Measurements from ENCODE around the gene TMEM89. TPM values are rescaled to one million over a fixed set of nuclear protein-coding genes. Genes with fewer than 3 reads are reported as not detected.

The TMEM89 gene
- total RNA-seq, 2 donors from 2014 or later, result 0.57 TPM; not detected in 1

- H3K27ac Mint-ChIP-seq, result no peak overlapping the region
- Histone ChIP-seq H3K9ac (ENCODE audit: extremely low read depth, low read length, poor library complexity, severe bottlenecking) (no peak overlapping the region), H3K4me1 (ENCODE audit: control insufficient read depth, insufficient read depth, low read length) (no peaks in the 10 kb centered on the region), H3K9me3 (ENCODE audit: control insufficient read depth, low read length) (no peaks in the 10 kb centered on the region), H3K4me3 (ENCODE audit: low read length) (no peak overlapping the region), H3K27me3 (ENCODE audit: control insufficient read depth, insufficient read depth, low read length, poor library complexity, severe bottlenecking) (peaks cover 15% of the 10 kb centered on the region), H3K27ac (ENCODE audit: low read depth, low read length) (peak overlapping the region; percentile 68), H3K36me3 (ENCODE audit: control insufficient read depth, insufficient read depth, low read length) (peaks cover 45% of the 10 kb centered on the region)
- peaks cover 50% of the 10 kb centered on the region for H3K36me3 Mint-ChIP-seq (ENCODE audit: low read depth)
- peaks cover 13% of the 10 kb centered on the region for H3K4me1 Mint-ChIP-seq
- H3K4me3 Mint-ChIP-seq, result no peak overlapping the region
- no peaks in the 10 kb centered on the region for H3K9me3 Mint-ChIP-seq
- peaks cover 9% of the 10 kb centered on the region for H3K27me3 Mint-ChIP-seq (ENCODE audit: insufficient read depth)
- WGBS, 2 experiments (ENCODE audit: insufficient coverage in 1 of 2, insufficient read length in 1 of 2), result 88 to 90% methylated on average over 5 of the region's 5 CpGs
- no peak for DNase-seq
- TF ChIP-seq, protein P1, sequence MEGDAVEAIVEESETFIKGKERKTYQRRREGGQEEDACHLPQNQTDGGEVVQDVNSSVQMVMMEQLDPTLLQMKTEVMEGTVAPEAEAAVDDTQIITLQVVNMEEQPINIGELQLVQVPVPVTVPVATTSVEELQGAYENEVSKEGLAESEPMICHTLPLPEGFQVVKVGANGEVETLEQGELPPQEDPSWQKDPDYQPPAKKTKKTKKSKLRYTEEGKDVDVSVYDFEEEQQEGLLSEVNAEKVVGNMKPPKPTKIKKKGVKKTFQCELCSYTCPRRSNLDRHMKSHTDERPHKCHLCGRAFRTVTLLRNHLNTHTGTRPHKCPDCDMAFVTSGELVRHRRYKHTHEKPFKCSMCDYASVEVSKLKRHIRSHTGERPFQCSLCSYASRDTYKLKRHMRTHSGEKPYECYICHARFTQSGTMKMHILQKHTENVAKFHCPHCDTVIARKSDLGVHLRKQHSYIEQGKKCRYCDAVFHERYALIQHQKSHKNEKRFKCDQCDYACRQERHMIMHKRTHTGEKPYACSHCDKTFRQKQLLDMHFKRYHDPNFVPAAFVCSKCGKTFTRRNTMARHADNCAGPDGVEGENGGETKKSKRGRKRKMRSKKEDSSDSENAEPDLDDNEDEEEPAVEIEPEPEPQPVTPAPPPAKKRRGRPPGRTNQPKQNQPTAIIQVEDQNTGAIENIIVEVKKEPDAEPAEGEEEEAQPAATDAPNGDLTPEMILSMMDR (conservative IDR thresholded peaks at IDR 0.05), result no peak
These were observed 23.1 kb downstream of the TMEM89 start for GRCh38 chr3:48598323-48599076.

GRCh38 chr3:48597408-48597800 lies 24.2 kb downstream of the TMEM89 start:
- H3K36me3 Mint-ChIP-seq (ENCODE audit: low read depth), result peaks cover 42% of the 10 kb centered on the region
- peaks cover 9% of the 10 kb centered on the region for H3K27me3 Mint-ChIP-seq (ENCODE audit: insufficient read depth)
- Histone ChIP-seq H3K9ac (ENCODE audit: extremely low read depth, low read length, poor library complexity, severe bottlenecking) (no peak overlapping the region), H3K9me3 (ENCODE audit: control insufficient read depth, low read length) (no peaks in the 10 kb centered on the region), H3K27ac (ENCODE audit: low read depth, low read length) (no peak overlapping the region), H3K36me3 (ENCODE audit: control insufficient read depth, insufficient read depth, low read length) (peaks cover 34% of the 10 kb centered on the region), H3K4me3 (ENCODE audit: low read length) (no peak overlapping the region), H3K27me3 (ENCODE audit: control insufficient read depth, insufficient read depth, low read length, poor library complexity, severe bottlenecking) (peaks cover 17% of the 10 kb centered on the region), H3K4me1 (ENCODE audit: control insufficient read depth, insufficient read depth, low read length) (no peaks in the 10 kb centered on the region)
- no peaks in the 10 kb centered on the region for H3K9me3 Mint-ChIP-seq
- H3K27ac Mint-ChIP-seq, result peak overlapping the region; percentile 53
- no peak overlapping the region for H3K4me3 Mint-ChIP-seq
- no peak for DNase-seq
- WGBS, 2 experiments (ENCODE audit: insufficient coverage in 1 of 2, insufficient read length in 1 of 2), result 94% methylated on average over 6 of the region's 6 CpGs
- peaks cover 13% of the 10 kb centered on the region for H3K4me1 Mint-ChIP-seq
- TF ChIP-seq, protein P1 (conservative IDR thresholded peaks at IDR 0.05), result no peak

DNA sequence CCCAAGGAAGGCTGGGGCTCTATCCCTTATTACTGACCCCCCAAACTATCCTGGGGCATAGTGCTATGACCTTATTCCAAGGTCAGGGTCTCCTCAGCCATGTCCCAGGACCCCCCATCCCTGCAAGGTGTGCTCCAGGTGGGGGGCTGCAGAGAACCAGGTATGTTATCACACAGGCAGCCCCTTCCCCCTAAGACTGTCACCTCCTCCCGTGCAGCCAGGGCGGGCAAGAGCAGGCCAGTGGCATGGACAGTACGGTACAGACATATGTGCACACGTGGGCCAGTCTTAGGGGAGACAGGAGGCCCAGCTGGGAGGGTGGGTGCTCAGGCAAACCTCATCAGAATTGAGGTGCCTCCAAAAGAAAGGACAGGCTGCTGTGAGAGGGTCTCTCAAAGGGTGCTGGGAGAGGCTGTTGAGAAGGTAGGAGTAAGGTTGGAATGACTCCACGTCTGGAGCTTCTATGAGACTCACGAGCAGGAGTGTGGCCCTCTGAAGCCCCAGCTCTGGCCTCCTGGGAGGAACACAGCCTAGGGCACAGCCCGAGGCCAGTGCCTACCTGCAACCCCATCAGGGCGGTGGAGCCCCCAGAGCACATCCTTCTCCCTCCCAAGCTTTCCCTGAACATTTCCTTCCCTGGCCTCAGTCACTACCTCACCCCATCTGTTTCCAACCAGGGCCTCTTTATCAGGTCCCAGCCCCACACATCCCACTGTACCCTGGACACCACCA lies 24.7 kb downstream of the TMEM89 start:
- H3K4me1 ChIP-seq (ENCODE audit: control insufficient read depth, insufficient read depth, low read length), result no peaks in the 10 kb centered on the region
- peaks cover 17% of the 10 kb centered on the region for H3K27me3 ChIP-seq (ENCODE audit: control insufficient read depth, insufficient read depth, low read length, poor library complexity, severe bottlenecking)
- no peaks in the 10 kb centered on the region for H3K9me3 Mint-ChIP-seq
- no peak overlapping the region for H3K9ac ChIP-seq (ENCODE audit: extremely low read depth, low read length, poor library complexity, severe bottlenecking)
- no peak overlapping the region for H3K4me3 ChIP-seq (ENCODE audit: low read length)
- no peak overlapping the region for H3K27ac ChIP-seq (ENCODE audit: low read depth, low read length)
- H3K27me3 Mint-ChIP-seq (ENCODE audit: insufficient read depth), result peaks cover 9% of the 10 kb centered on the region
- H3K9me3 ChIP-seq (ENCODE audit: control insufficient read depth, low read length), result no peaks in the 10 kb centered on the region
- peaks cover 13% of the 10 kb centered on the region for H3K4me1 Mint-ChIP-seq
- 89 to 91% methylated on average over 6 to 8 of the region's 8 CpGs for WGBS, 2 experiments (ENCODE audit: insufficient coverage in 1 of 2, insufficient read length in 1 of 2)
- H3K36me3 ChIP-seq (ENCODE audit: control insufficient read depth, insufficient read depth, low read length), result peaks cover 32% of the 10 kb centered on the region
- H3K27ac Mint-ChIP-seq, result peak overlapping the region; percentile 53
- no peak overlapping the region for H3K4me3 Mint-ChIP-seq
- DNase-seq, result no peak
- H3K36me3 Mint-ChIP-seq (ENCODE audit: low read depth), result peaks cover 38% of the 10 kb centered on the region
- TF ChIP-seq, protein P1 (conservative IDR thresholded peaks at IDR 0.05), result no peak

All from endodermal cell (in vitro differentiated cells).